GM18498 (cell line): ENCODE measurements around the gene KIF18B.

Experiments used
- ATAC-seq: cut with Tn5 transposase; IDR thresholded peaks from one replicate; pipeline ENCODE4 v1.9.1; 2021; ENCODE audit warnings: mild to moderate bottlenecking, moderate library complexity; ENCODE audit not compliant: unreplicated experiment

Gene KIF18B

GRCh38 chr17:44884941-44885340 is 62.6 kb downstream of the KIF18B start:
- no peak for ATAC-seq

DNA sequence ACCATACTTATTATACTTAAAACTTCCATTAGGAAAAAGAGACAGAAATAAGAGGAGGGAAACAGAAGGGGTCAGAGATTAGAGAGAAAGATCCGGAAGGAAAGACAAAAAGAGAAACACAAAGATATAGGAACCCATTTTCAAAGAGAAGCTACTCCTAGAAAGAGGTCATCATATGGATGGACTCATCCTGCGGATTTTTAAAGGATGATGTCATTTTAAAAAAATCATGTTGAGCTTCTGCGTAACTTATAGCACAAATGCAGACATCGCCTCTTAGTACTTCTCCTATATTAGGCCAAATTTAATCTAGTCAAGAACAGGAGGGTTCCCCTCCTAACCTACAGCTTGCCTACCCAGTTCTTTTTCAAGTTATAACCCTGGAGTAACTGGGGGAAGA is 66.4 kb downstream of the KIF18B start:
- ATAC-seq = no peak

GRCh38 chr17:44880062-44880461 is 67.5 kb downstream of the KIF18B start:
- ATAC-seq = no peak

GRCh38 chr17:44879376-44879775 is 68.2 kb downstream of the KIF18B start:
- no peak for ATAC-seq

GRCh38 chr17:44878627-44879221 is 68.8 kb downstream of the KIF18B start:
- ATAC-seq = no peak

GRCh38 chr17:44877121-44877520 is 70.5 kb downstream of the KIF18B start:
- ATAC-seq = no peak

- ATAC-seq = no peak
Observed at GRCh38 chr17:44875761-44876160, 71.8 kb downstream of the KIF18B start.
